Stimulated activated CD4-positive, alpha-beta T cell treated with anti-CD3 and anti-CD28 coated beads, Interleukin-4, amount 100 ng/mL, for 4 hours (primary cell): ENCODE results near the gene TM2D1.
"Not testable (repeated sequence)": the region's sequence is repeated elsewhere in the genome, so short reads cannot be mapped to it uniquely, and the experiment has no call there.

Source experiments
- DNase-seq, 2 experiments: peaks; one replicate each; pipeline ENCODE4 v3.0.0-alpha.2; 2020

The TM2D1 gene

GRCh38 chr1:61711969-61712368 lies 13.0 kb downstream of the TM2D1 start:
- DNase-seq, result no peak

DNA sequence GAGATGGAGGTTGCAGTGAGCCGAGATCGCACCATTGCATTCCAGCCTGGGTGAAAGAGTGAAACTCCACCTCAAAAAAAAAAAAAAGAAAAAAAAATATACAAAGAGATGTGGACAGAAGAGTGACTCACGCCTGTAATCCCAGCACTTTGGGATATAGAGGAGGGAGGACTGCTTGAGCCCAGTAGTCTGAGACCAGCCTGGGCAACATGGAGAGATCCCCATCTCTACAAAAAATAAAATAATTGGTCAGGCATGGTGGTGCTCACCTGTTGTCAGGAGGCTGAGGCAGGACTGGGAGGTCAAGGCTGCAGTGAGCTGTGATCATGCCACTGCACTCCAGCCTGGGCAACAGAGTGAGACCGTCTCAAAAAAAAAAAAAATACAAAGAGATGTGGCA lies 13.7 kb downstream of the TM2D1 start:
- DNase-seq, result not testable (repeated sequence)

DNA sequence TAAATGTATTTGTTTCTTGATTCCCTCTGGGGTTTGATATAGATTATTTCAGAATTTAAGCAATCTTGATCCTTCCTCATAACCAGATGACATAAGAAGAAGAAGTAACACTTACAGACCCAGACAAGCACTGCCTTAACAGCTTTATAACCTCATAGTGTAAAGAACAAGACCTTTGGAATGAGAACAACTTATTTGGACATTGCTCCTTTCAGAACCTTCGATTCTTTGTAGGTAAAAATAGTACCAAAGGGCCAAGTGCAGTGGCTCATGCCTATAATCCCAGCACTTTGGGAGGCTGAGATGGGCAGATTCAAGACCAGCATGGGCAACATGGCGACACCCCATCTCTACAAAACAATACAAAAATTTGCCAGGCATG lies 15.0 kb downstream of the TM2D1 start:
- no peak for DNase-seq

GRCh38 chr1:61708953-61709907 lies 15.7 kb downstream of the TM2D1 start:
- DNase-seq, result no peak

- DNase-seq, result no peak
Measured at GRCh38 chr1:61699911-61700851, 24.8 kb downstream of the TM2D1 start.

DNA sequence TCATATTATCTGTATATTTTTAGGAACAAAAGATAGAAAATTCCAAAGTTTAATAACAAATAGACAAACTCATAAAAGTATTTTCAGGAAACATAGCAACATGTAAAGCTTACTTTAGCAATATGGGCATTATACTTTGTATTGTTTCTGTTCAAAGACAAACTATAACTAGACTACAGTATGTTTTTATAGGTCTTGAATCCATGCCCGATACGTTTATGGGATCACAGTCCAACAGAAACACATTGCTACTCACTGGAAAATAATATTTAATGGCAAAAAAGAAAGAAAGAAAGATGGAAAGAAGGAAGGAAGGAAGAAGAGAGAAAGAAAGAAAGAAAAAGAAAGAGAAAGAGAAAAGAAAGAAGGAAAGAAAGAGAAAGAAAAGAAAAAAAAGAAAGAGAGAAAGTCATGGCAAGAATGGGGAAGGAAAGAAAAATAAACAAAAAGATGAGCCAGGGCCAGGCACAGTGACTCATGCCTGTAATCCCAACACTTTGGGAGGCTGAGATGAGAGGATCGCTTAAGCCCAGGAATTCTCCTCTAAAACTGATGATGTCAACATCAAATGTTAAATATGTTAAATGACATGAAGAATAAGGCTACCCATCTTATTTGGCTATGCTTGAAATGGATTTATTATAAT lies 32.7 kb downstream of the TM2D1 start:
- no peak for DNase-seq

GRCh38 chr1:61687901-61688300 lies 37.0 kb downstream of the TM2D1 start:
- no peak for DNase-seq

GRCh38 chr1:61682891-61683290 lies 42.0 kb downstream of the TM2D1 start:
- DNase-seq, result no peak

GRCh38 chr1:61680500-61680899 lies 44.4 kb downstream of the TM2D1 start:
- no peak for DNase-seq

DNA sequence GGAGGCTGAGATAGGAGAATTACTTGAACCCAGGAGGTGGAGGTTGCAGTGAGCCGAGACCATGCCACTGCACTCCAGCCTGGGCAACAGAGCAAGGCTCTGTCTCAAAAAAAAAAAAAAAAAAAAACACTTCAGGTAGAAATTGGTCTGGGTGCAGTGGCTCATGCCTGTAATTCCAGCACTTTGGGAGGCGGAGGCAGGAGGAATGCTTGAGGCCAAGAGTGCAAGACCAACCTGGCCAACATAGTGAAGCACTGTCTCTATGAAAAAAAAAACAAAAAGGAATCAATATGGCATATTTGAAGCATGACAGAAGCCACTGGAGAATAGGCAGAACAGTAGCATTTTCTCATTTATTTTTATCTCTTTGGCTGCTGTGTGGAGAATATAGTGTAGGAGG lies 48.1 kb downstream of the TM2D1 start:
- DNase-seq, result not testable (repeated sequence)

GRCh38 chr1:61674221-61674620 lies 50.7 kb downstream of the TM2D1 start:
- DNase-seq, result no peak

DNA sequence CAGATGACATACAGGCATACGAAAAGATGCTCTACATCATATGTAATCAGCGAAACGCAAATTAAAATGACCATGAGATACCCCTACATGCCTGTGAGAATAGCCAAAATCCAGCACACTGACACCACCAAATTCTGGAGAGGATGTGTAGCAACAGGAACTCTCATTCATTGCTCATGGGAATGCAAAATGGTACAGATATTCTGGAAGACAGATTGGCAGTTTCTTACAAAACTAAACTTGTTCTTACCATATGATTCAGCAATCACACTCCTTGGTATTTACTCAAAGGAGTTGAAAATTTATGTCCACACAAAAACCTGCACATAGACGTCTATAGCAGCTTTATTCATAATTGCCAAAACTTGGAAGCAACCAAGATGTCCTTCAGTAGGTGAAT lies 52.6 kb downstream of the TM2D1 start:
- DNase-seq, result no peak

- no peak for DNase-seq
Measured at GRCh38 chr1:61670445-61670844, 54.5 kb downstream of the TM2D1 start.

DNA sequence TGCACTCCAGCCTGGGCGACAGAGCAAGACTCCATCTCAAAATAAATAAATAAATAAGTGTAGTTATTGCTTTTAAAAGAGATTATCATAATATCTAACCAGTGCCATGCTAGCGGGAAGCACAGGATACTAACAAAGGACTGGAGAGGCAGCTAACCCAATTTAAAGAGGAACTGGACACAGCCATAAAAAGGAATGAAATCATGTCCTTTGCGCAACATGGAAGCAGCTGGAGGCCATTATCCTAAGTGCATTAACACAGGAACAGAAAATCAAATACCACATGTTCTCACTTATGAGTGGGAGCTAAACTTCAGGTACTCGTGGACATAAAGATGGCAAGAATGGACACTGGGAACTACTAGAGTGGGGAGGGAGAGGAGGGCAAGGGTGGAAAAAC lies 54.9 kb downstream of the TM2D1 start:
- no peak for DNase-seq

- DNase-seq, result no peak
Measured at GRCh38 chr1:61659061-61659460, 65.9 kb downstream of the TM2D1 start.

DNA sequence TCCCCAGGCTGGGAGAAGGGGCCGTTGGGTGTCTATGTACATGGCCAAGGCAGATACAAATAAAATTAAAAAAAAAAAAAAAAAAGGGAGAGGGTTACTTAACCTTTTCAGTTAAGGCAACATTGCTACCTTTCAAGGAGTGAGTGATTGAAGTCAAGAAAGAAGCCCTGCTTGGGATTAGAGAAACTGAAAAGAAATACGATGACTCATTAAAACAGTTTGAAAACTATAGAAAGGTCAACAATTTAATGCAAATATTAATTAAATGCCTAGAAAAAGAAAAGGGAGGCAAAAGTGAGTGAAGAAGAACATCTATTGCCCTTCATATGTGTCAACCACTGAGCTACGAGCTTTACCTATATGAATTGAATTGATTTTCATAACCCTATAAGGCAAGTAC lies 69.5 kb downstream of the TM2D1 start:
- no peak for DNase-seq

- DNase-seq, result no peak
Measured at GRCh38 chr1:61654067-61654466, 70.9 kb downstream of the TM2D1 start.

DNA sequence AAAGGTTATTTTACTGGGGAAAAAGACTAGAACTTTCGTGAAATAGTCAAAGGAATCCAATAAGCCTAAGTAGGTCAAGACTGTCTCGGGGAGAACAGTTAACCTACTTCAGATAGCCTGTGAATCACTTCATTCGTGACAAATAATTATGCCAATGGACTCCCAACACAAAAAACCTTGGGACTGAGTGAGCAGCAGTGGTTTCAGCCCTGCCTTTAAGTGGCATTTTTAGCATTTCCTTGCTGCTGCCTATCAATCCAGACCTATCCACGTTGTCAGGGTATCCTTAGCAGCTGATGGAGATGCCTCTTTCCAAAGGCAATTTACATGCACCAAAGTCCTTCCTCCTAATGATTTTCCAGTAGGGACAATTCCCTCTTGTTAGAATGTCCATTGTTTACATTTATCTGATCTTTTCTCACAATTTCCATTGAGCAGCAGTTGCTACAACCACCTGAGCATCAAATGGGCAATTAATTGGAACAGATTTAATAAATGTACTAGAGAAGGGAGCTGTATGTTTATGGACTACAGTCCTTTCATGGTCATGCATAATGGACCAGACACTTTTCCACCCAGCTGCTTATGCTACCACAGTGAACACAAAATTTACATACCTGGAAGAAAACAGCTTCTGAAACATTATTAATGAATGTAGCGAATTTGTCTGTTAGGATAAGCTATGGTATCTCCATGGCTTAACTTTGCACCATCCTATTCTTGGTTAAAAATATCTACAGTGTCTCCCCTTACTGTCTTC lies 75.8 kb downstream of the TM2D1 start:
- DNase-seq, result no peak

- no peak for DNase-seq
Measured at GRCh38 chr1:61647142-61647541, 77.8 kb downstream of the TM2D1 start.

GRCh38 chr1:61645476-61645875 lies 79.5 kb downstream of the TM2D1 start:
- DNase-seq, result no peak

GRCh38 chr1:61644303-61644702 lies 80.6 kb downstream of the TM2D1 start:
- no peak for DNase-seq

GRCh38 chr1:61642475-61643232 lies 82.3 kb downstream of the TM2D1 start:
- no peak for DNase-seq
